Natural killer cell (primary cell): ENCODE data around the gene DSP. TPM values are rescaled to one million over a fixed set of nuclear protein-coding genes. Genes with fewer than 3 reads are reported as not detected.
A peak's percentile ranks its signal among the peaks of the same experiment; 100 is the strongest.

ENCODE experiments used
- ATAC-seq, 3 donors: fragments of 150-1000 bp in 2 of 3; fragments of 200-7000 bp in 1 of 3; cut with Tn5 transposase; 1 replicate in 1 of 3; 2 replicates in 2 of 3; pipeline ENCODE4 v1.10.0; 2021; ENCODE audit warnings: mild to moderate bottlenecking in 2 of 3, moderate library complexity in 2 of 3
- DNase-seq, 2 donors: peaks; one replicate each; pipeline versions ENCODE4 v3.0.0 to v3.0.0-alpha.2; 2013 to 2021; ENCODE audit warnings: mixed read lengths in 1 of 2
- H3K27ac ChIP-seq: one replicate; pipeline ENCODE4 v1.5.1; 2013; ENCODE audit warnings: mild to moderate bottlenecking, low read length
- H3K27me3 ChIP-seq: one replicate; pipeline ENCODE4 v1.6.1; 2013; ENCODE audit warnings: low read length; ENCODE audit not compliant: control insufficient read depth, insufficient read depth
- H3K36me3 ChIP-seq: one replicate; pipeline ENCODE4 v1.6.1; 2013; ENCODE audit warnings: low read length; ENCODE audit not compliant: control insufficient read depth, insufficient read depth
- H3K4me1 ChIP-seq: one replicate; pipeline ENCODE4 v1.6.1; 2013; ENCODE audit warnings: low read length; ENCODE audit not compliant: control insufficient read depth, insufficient read depth
- H3K4me3 ChIP-seq: one replicate; pipeline ENCODE4 v1.5.1; 2013; ENCODE audit warnings: low read length
- H3K9me3 ChIP-seq: one replicate; pipeline ENCODE4 v1.6.1; 2013; ENCODE audit warnings: low read length; ENCODE audit not compliant: control insufficient read depth, insufficient read depth
- H3K27ac Mint-ChIP-seq, 2 donors: one replicate each; pipeline ENCODE4 v1.8.0; 2022; ENCODE audit warnings: mild to moderate bottlenecking in 2 of 2, mixed read lengths in 2 of 2, moderate library complexity in 1 of 2
- H3K27me3 Mint-ChIP-seq, 2 donors: one replicate each; pipeline ENCODE4 v1.8.0; 2022; ENCODE audit warnings: low read depth in 2 of 2, mixed read lengths in 2 of 2
- H3K36me3 Mint-ChIP-seq: one replicate; pipeline ENCODE4 v1.8.0; 2022; ENCODE audit warnings: mixed read lengths
- H3K4me1 Mint-ChIP-seq, 2 donors: one replicate each; pipeline ENCODE4 v1.8.0; 2022; ENCODE audit warnings: mixed read lengths in 2 of 2
- H3K4me3 Mint-ChIP-seq: one replicate; pipeline ENCODE4 v1.8.0; 2022; ENCODE audit warnings: mild to moderate bottlenecking, moderate library complexity, mixed read lengths
- H3K9me3 Mint-ChIP-seq, 2 donors: one replicate each; pipeline ENCODE4 v1.8.0; 2022; ENCODE audit warnings: mixed read lengths in 2 of 2
- CTCF ChIP-seq: fragments of 200-600 bp; IDR thresholded peaks from one replicate; pipeline ENCODE4 v1.8.0; 2022; ENCODE audit warnings: antibody characterized with exemption
- WGBS: methylation state at CpG from one replicate; pipeline ENCODE4 v1.1.7; 2013; ENCODE audit warnings: missing lambda C conversion rate; ENCODE audit not compliant: insufficient coverage; 5-methylcytosine and 5-hydroxymethylcytosine counted together
- intact Hi-C: fragments of 100-400 bp; cut with micrococcal nuclease; formaldehyde crosslinking; loops from one replicate; pipeline ENCODE4 v1.14.2; 2022
- total RNA-seq, 4 donors: library from RNA; stranded (reverse); fragments of 120-200 nt in 1 of 4; gene quantifications; one replicate each; pipeline versions ENCODE4 v1.2.3 to v1.2.4, GENCODE V29; 2013 to 2022

DSP gene
- total RNA-seq, 3 donors from 2014 or later (not counting 1 experiment from before 2014, with no cell fraction given) = 0.05 to 0.26 TPM; not detected in 1

- Mint-ChIP-seq H3K36me3 (no peaks in the 10 kb centered on the region), H3K27ac (no peak overlapping the region), H3K4me3 (peak overlapping the region; percentile 81), H3K9me3 (no peaks in the 10 kb centered on the region), H3K27me3 (peaks cover 47 to 64% of the 10 kb centered on the region in 2 donors), H3K4me1 (peaks cover 0 to 11% of the 10 kb centered on the region in 2 donors)
- DNase-seq (peak in 1 of 2 donors; percentile 6), ATAC-seq (no peak)
- H3K9me3 ChIP-seq = no peaks in the 10 kb centered on the region
- intact Hi-C loops = no loop called here
- peaks cover 29% of the 10 kb centered on the region for H3K27me3 ChIP-seq
- H3K36me3 ChIP-seq = no peaks in the 10 kb centered on the region
- peak overlapping the region; percentile 34 for H3K4me3 ChIP-seq
- peaks cover 15% of the 10 kb centered on the region for H3K4me1 ChIP-seq
- H3K27ac ChIP-seq = no peak overlapping the region
- under 1% methylated on average over 78 of the region's 80 CpGs for WGBS
- TF ChIP-seq CTCF = no peak
These were observed 798 bp downstream of the DSP start for GRCh38 chr6:7542065-7542873.

- Histone ChIP-seq H3K9me3 (no peaks in the 10 kb centered on the region), H3K27ac (no peak overlapping the region), H3K36me3 (no peaks in the 10 kb centered on the region), H3K4me3 (no peak overlapping the region), H3K27me3 (peaks cover 29% of the 10 kb centered on the region), H3K4me1 (peaks cover 15% of the 10 kb centered on the region)
- Mint-ChIP-seq H3K27me3 (peaks cover 47 to 62% of the 10 kb centered on the region in 2 donors), H3K9me3 (no peaks in the 10 kb centered on the region), H3K27ac (no peak overlapping the region), H3K4me1 (peaks cover 0 to 11% of the 10 kb centered on the region in 2 donors), H3K4me3 (peak overlapping the region; percentile 65), H3K36me3 (no peaks in the 10 kb centered on the region)
- no peak for ATAC-seq
- DNase-seq = no peak
- WGBS = 4% methylated on average over 32 of the region's 32 CpGs
- intact Hi-C loops = no loop called here
- no peak for TF ChIP-seq CTCF
These were observed 1.6 kb downstream of the DSP start for GRCh38 chr6:7542874-7543624.

GRCh38 chr6:7543789-7544424 lies 2.4 kb downstream of the DSP start:
- H3K4me3 Mint-ChIP-seq = peak overlapping the region; percentile 33
- peaks cover 45 to 61% of the 10 kb centered on the region in 2 donors for H3K27me3 Mint-ChIP-seq
- Histone ChIP-seq H3K4me1 (peaks cover 15% of the 10 kb centered on the region), H3K4me3 (no peak overlapping the region), H3K27ac (no peak overlapping the region), H3K36me3 (no peaks in the 10 kb centered on the region), H3K27me3 (peaks cover 31% of the 10 kb centered on the region), H3K9me3 (no peaks in the 10 kb centered on the region)
- H3K9me3 Mint-ChIP-seq = no peaks in the 10 kb centered on the region
- DNase-seq (no peak), ATAC-seq (no peak)
- intact Hi-C loops = no loop called here
- H3K27ac Mint-ChIP-seq = no peak overlapping the region
- H3K36me3 Mint-ChIP-seq = no peaks in the 10 kb centered on the region
- peaks cover 0 to 11% of the 10 kb centered on the region in 2 donors for H3K4me1 Mint-ChIP-seq
- no peak for TF ChIP-seq CTCF
- WGBS = 42% methylated on average over 11 of the region's 13 CpGs
